HG02759 (cell line): Measurements from ENCODE around the gene PJA2.
"Not testable (repeated sequence)": the region's sequence is repeated elsewhere in the genome, so short reads cannot be mapped to it uniquely, and the experiment has no call there.

Source experiments
- ATAC-seq: cut with Tn5 transposase; IDR thresholded peaks from one replicate; pipeline ENCODE4 v1.9.1; 2021; ENCODE audit warnings: mild to moderate bottlenecking, moderate library complexity; ENCODE audit not compliant: unreplicated experiment

PJA2 gene, protein sequence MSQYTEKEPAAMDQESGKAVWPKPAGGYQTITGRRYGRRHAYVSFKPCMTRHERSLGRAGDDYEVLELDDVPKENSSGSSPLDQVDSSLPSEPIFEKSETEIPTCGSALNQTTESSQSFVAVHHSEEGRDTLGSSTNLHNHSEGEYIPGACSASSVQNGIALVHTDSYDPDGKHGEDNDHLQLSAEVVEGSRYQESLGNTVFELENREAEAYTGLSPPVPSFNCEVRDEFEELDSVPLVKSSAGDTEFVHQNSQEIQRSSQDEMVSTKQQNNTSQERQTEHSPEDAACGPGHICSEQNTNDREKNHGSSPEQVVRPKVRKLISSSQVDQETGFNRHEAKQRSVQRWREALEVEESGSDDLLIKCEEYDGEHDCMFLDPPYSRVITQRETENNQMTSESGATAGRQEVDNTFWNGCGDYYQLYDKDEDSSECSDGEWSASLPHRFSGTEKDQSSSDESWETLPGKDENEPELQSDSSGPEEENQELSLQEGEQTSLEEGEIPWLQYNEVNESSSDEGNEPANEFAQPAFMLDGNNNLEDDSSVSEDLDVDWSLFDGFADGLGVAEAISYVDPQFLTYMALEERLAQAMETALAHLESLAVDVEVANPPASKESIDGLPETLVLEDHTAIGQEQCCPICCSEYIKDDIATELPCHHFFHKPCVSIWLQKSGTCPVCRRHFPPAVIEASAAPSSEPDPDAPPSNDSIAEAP

DNA sequence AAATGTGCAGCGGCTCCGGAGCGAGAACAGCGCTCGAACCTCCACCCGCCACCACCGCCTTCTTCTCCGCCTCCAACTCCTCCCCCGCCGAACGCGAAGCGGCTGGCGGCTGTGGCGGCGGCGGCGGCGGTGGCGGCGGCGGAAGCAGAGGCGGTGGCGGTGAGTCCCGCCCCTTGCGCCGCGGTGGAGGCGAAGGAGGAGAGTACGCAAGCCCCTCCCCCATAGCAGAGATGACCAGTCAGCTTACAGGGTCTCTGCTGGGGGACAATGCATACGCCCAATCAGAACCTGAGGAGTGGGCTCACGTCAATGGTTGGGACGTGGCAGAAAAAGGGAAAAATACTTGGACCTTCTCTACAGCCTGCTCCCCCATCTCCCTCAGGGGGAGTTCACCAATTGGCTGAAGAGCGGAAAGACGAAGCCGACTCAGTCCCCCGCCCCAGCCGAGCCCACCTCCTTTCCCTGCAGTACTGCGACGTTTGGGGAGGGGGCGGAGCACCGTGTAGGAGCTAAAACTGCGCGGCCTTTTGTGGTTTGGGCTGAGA, at the start of gene PJA2:
PJA2 (minus strand) TSS at position 131 of the 545 bp plus-strand sequence. CDS start 26,541 bp downstream, outside the sequence.
- peak; percentile 80 for ATAC-seq

DNA sequence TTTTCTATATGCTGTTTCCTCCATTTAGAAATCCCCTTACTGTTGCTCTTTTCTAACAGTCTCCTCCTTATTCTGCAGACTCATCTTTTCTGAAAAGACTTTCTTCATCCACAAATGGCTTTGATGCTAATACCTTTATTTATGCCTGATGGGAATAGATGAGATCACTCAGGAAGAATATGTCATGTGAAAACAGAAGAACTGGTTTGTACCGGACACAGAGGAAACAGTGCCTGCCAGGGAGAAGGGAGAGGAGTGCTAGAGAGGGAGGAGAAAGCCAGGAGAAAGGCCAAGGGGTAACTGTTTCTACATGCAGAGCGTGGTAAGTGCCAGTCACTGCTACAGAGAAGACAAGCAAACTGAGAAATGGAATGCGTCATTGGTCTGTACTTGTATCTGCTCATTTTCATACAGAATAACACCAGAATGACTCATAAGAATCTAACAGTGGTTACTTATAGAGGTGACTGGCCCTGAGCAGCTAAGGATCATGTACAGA, 45.9 kb upstream of the PJA2 start:
- ATAC-seq = peak; percentile 100

DNA sequence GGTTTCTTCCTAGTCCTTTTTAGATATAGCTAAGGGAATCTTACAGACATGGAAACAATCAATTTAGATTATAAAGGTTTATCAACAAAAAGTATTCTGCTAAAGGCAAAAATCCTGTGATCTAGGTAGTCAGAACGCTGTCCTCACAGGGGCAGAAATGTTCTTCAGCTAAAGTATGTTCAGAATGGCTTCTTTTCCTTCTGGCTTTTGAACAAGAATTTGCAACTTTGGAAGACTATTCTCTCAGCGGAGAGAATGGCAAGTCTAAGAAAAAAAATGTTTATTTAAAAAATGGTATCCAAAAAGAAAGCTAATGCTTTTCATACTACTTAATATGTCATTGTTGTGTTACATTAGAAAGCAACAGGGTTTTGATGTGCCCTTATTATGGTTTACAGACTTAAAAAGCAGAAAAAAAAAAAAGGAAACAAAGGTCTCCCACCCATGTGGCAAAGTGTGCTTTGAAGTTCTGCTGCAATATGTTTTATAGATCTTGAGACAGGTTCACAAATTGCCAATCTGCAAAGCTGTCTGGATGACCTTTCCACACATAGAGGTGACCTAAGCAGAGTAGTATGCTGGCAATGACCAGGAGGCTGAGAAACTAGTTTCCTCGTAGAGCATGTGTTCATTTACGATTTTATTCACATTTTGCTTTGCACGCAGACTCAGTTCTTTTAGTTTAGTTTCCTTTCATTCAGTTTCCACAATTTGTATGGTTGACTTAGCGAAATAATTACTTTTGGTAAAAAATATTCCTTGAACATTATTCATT, 45.1 kb upstream of the PJA2 start:
- no peak for ATAC-seq

DNA sequence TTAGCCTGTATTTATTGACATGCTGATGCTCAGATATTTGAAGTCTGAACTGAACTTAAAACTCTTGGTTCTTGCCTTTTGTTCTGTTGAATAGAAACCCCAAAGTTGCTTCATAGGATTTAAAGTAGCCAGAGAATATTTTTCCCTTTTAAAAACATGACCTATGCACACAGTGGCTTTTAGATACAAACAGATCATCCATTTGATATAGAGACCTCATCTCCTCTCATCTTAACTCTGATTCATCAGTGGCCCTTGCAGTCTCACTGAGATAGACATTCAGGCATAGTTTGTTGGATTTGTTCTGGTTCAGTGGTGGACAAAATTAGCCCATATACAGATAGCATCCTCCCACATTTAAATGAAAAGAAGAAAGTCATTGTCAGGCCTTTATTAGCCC, 43.5 kb upstream of the PJA2 start:
- ATAC-seq = no peak

DNA sequence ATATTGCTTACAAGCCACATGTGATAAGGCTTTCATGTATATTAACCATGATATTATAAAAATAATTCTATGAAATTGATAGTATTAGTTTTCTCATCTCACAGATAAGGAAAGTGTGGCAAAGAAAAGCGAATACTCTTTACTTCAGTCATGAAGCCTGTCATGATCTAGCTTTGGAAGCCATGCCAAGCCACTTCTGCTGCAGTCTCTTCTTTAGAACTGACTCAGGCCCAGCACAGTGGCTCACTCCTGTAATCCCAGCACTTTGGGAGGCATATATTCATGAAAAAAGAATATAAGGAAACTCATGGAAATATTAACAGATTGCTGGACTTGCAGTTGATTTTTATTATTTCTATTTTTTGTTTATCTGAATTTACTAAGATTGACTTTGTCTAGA, 42.9 kb upstream of the PJA2 start:
- no peak for ATAC-seq

DNA sequence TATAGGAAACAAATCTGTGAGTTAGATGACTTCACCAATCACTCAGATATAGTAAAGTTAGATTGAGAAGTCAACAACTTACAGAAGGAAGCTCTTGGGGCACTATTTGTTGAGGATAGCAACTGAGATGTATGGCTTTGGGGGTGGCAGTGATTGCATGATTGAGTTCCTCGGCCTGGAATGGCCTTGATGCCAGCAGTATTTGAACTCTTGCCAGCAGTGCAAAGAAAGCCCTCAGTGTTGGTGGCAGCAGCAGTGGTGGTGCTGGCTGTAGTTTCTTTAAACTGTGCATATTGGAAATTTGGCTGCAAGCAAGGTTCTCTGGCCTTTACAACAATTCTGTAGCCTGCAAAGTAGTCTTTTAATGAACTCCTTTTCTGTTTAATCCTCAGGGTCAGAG, 41.4 kb upstream of the PJA2 start:
- ATAC-seq = no peak

DNA sequence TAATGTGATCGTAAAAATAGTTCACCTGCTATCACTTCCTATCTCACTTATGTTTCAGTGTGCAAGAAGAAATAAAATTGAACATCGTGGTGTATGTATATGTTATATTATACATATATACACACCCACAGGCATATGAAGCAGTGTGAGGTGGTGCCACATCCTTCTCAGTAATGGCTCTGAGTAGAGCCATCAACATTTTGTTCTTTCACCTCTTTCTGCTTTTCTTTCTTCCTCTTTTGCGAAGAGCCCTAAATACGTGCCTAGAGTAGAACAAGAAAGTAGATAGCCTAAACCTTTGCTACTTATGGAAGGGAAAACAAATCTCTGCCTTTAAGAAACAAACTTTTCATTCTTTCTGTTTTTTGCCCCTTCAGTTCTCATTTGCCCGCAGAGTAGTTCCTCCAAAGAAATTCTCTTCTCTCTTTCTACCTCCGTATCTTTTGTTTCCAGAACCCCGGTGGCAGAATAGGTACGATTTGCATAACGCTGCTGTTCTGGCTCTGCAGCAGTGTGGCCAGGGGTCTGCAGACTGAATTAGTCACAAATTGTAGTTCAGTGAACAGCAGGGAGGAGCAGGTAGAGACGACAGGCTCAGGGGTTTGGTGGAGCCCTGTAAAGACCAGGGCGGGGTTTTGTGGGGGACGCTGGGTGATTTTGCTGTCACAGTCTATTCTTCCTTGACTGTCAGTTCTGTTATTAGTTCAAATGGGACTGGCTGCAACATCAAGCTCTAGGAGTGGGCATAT, 40.5 kb upstream of the PJA2 start:
- peak; percentile 42 for ATAC-seq

DNA sequence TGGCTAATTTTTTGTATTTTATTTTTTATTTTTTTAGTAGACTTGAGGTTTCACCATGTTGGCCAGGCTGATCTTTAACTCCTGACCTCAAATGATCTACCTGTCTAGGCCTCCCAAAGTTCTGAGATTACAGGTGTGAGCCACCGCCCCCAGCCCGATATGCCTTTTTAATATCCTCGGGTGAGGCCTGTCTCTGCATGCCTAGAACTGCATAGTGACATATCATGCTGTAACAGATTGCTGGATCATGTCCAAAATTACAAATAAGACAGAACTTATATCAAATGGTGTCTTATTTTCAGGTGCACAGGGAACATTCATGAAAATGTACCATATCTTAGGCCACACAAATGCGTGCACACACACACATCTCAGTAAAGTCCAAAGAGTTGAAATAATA, 39.1 kb upstream of the PJA2 start:
- no peak for ATAC-seq

DNA sequence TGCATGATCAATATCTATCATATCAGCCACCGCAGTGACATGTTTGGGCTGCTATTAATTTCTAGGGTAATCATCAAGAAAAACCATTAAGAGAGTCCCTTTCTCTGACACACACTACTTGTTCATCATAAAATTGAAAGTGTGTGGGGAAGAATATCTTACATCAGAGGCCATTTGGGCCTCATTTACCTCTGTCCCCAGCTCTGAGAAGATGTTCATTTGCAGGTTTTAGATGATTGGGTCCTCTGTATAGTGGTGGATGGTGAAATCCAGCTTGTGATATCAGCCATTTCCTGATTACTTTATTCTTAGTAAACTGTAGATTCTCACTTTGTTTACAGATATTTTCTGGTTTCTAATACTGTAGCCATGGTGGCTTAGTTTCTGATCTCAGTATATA, 29.8 kb upstream of the PJA2 start:
- ATAC-seq = no peak

DNA sequence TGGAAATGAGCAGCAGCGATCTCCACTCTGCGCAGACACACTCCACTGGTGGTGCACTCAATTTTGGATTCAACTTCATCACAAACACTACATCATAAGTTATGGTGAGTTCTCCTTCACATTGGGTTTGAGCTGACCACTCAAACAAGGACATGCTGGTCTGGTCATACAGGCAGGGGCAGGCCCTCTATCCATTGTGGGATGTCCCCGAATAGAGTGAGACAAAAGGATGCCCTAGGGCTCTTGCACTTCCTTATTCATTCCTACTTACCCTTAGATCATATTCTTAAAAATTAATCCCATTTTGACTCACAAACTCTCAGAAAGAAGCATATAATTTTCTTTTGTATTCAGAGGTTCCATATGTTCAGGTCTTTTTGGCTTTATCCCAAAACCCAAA, 16.3 kb upstream of the PJA2 start:
- no peak for ATAC-seq

DNA sequence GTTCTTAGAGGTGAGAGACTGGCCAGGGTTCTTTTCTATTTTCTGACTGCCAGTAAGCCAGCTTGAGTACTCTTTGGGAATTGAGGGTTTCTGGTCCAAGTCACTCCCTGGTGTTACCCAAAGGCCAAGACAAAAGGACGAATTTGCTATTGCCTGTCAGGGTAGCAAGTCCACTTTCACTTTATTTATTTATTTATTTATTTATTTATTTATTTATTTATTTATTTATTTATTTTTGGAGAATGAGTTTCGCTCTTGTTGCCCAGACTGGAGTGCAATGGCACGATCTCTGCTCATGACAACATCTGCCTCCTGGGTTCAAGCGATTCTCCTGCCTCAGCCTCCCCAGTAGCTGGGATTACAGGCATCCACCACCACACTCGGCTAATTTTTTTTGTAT, 15.7 kb upstream of the PJA2 start:
- not testable (repeated sequence) for ATAC-seq

DNA sequence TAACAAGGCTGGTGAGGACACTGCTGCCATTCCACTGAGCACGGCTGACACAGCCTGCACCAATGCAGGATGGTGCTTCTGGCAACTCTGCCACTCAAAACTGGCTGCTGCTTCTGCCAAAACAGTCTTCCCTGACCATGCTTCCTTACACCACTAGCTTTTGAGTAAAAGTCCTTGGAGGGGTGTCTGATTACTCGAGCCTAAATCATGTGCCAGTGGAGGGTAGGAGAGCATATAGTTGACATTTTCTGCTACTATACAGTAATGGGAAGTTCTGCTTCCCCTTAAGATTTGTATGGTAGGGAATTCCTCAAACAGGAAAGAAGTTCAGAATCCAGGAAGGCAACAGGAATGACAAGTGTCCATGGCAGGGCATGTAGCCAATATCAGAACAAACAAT, 12.2 kb upstream of the PJA2 start:
- ATAC-seq = no peak

DNA sequence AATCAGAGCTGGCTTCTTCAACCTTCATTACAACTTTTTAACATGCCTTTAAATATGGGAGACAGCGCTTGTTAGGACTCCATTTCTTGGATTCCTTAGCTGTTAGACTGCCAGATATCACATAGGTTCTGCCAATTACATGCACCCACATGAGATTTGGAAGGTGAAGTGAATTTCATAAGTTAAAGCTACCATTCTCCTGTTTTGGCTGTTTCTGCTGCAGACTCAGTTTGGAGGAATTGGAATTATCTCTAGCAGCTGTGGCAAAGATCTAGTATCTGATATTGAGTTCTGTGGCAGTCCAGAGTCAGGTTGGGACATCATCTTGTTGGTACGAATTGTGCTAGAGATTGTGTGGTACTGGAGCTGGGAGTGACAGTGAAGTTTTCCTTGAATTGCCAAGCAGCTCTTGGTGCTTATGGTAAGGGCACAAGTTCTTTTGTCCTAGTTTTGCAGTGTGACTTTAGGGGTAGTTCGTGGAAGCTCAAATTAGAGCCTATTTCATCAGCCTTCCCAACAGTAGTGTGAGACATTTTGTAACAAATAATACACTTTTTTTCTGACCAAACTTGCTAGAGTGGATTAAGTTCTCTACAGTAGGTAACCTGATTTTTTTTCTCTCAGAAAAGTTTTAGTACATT, 9.1 kb upstream of the PJA2 start:
- no peak for ATAC-seq

DNA sequence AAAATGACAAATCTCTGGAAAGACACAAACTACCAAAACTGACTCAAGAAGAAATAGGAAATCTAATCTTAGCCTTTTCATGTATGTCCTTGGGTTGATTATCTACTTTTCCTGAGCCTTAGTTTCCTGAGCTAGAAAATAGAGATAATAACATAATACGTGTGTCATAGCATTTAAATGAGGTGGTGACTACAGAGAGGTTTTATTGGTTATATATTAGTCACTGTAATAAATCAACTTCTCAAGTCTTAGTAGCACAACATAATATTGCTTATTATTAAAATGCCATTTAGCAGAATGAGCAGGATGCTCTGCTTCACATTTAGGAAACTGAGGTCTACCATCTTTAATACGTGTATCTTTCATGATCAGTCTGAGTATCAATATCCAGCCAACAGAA, 7.1 kb upstream of the PJA2 start:
- ATAC-seq = no peak

DNA sequence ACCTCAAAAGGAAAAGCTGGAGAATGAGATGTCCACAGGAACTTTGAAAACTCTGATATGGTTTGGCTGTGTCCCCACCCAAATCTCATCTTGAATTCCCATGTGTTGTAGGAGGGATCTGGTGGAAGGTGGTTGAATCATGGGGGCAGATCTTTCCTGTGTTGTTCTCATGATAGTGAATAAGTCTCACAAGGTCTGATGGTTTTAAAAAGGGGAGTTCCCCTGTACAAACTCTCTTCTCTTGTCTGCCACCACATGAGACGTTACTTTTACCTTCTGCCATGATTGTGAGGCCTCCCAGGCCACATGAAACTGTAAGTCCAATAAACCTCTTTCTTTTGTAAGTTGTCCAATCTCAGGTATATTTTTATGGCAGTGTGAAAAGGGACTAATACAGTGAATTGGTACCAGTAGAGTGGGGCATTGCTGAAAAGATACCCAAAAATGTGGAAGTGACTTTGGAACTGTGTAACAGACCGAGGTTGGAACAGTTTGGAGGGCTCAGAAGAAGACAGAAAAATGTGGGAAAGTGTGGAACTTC, 4.2 kb upstream of the PJA2 start:
- ATAC-seq = not testable (repeated sequence)

DNA sequence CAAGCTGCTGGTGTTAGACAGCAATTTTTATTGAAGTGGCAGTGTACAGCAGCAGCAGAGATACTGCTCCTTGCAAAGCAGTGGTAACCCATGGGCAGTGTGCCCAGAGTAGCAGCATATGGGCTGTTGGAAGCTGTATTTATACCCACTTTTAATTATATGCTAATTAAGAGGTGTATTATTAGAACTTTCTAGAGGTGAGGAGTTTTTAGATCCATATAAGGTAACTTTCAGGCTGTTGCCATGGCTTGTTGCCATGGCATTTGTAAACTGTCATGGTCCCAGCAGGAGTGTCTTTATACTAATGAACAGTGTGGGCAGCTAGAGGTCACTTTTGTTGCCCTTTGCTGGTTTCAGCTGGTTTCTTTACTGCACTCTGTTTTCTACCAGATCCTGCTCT, 3.7 kb upstream of the PJA2 start:
- ATAC-seq = no peak

DNA sequence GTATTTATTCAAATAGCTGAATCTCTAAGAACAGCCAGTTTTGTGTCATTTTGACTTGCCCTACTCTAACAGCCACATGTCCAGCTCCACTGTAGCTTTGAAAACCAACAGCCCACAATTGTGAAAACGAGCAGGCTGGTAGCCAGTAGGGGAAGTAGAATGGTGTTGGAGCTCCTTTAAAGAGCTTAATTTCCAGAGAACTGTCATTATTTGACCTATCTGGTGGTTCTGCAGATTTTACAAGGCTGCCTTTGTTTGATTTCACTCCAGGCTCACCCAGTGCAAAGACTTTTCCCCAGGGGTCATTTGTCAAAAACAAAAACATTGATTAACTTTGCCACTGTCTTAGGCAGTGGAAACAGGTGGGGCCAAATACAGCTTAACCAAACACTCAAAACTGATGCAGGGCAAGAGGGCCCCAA, 3.2 kb upstream of the PJA2 start:
- ATAC-seq = no peak

DNA sequence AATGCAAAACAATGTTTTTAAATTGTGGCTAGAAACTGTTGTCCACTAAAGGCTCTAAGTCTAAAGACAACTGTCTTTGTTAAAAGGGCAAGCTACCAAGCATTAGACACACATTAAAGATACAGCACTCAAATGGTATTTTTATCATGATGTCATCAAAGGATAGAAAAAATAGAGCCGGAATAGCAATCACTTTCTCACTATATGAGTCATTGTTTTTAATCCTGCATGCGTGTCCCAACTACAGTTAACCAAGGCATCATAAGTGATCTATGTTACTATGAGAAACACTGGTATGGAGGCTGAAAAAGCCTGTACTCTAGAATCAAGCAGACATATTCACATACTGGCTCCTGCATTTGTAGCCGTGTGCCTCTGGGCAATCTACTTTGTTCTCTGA, 1.9 kb upstream of the PJA2 start:
- no peak for ATAC-seq

DNA sequence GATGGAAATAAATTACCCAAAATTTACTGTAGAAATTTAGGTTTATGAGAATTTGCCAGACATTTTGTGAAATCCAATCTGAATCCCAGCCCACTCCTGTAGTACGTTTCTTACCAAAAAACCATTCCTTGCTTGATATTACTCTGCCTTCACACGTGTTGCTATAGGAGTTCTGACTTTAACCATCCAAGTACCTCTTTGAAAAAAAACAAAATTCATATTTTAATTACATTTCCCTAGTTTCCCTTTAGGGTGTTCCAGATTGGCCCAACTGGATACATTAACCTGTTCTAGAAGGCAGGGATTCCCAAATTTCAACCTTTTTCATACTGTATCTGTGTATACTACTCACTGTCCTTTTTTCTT, 1.4 kb upstream of the PJA2 start:
- no peak for ATAC-seq
